T-helper 1 cell treated with Interleukin-12 subunit alpha and Interleukin-12 subunit beta and Interleukin-4 antibody, amounts not matched to agents 30 μg/mL and 1 μg/mL, for 36 hours (primary cell): ENCODE data around the gene GP9.

Source experiments
- H3K27ac Mint-ChIP-seq: one replicate; pipeline ENCODE4 v1.8.0; 2021; ENCODE audit warnings: mild to moderate bottlenecking, mixed read lengths
- H3K27me3 Mint-ChIP-seq: one replicate; pipeline ENCODE4 v1.8.0; 2021; ENCODE audit warnings: low read depth, mixed read lengths
- H3K36me3 Mint-ChIP-seq: one replicate; pipeline ENCODE4 v1.8.0; 2021; ENCODE audit warnings: low read depth, mixed read lengths
- H3K4me1 Mint-ChIP-seq: one replicate; pipeline ENCODE4 v1.8.0; 2021; ENCODE audit warnings: low read depth, mixed read lengths
- H3K4me3 Mint-ChIP-seq: one replicate; pipeline ENCODE4 v1.8.0; 2021; ENCODE audit warnings: mild to moderate bottlenecking, moderate library complexity, mixed read lengths
- H3K9me3 Mint-ChIP-seq: one replicate; pipeline ENCODE4 v1.8.0; 2021; ENCODE audit warnings: mixed read lengths

GP9 gene

GRCh38 chr3:129050556-129051295, 9.9 kb upstream of the GP9 start:
- Mint-ChIP-seq H3K36me3 (peaks cover 6% of the 10 kb centered on the region), H3K4me3 (no peak overlapping the region), H3K4me1 (peaks cover 6% of the 10 kb centered on the region), H3K27me3 (peaks cover 10% of the 10 kb centered on the region), H3K9me3 (peaks cover 7% of the 10 kb centered on the region), H3K27ac (no peak overlapping the region)

DNA sequence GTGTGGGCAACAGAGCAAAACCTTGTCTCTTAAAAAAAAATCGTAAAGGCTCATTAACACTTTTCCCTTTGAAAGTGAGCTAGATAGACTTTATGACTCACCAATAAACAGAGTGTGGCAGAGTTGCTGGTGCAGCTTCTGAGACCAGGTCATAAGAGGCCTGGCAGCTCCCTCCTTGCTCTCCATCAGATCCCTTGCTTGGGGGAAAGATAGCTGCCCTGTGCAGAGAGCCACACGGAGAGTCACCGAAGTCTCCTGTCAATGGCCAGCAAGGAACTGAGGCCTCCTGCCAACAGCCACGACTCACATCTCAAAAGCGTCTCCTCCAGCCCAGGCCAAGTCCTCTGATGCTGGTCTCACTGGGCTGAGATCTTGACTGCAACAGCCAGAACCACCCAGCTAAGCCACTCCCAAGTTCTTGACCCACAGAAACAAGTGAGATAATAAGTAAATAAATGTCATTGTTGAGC, 8.7 kb upstream of the GP9 start:
- H3K36me3 Mint-ChIP-seq, result peaks cover 6% of the 10 kb centered on the region
- H3K4me3 Mint-ChIP-seq, result no peak overlapping the region
- peaks cover 15% of the 10 kb centered on the region for H3K27me3 Mint-ChIP-seq
- peaks cover 6% of the 10 kb centered on the region for H3K4me1 Mint-ChIP-seq
- H3K9me3 Mint-ChIP-seq, result peaks cover 7% of the 10 kb centered on the region
- H3K27ac Mint-ChIP-seq, result no peak overlapping the region

DNA sequence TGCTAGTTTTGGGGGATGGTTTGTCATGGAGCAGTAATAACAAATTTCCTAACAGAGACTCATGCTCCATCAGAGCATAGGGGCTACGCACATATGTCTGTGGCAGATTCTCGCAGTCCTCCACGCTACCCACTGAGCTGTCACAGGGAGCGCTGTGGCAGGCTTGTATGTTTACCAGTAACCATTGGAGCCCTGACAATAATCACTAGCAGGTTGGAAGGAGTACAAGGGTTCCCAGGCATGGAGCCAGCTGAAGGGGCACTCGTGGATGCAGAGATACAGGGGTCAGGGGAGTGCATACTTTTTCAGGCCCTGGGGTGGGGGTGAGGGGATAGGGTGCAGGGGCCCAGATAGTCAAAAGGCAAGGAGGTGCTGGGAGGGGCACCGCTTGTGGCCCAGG, 7.9 kb upstream of the GP9 start:
- Mint-ChIP-seq H3K27ac (no peak overlapping the region), H3K9me3 (peaks cover 7% of the 10 kb centered on the region), H3K27me3 (peaks cover 23% of the 10 kb centered on the region), H3K4me1 (peaks cover 9% of the 10 kb centered on the region), H3K4me3 (no peak overlapping the region), H3K36me3 (peaks cover 6% of the 10 kb centered on the region)

GRCh38 chr3:129054605-129055104, 5.9 kb upstream of the GP9 start:
- peaks cover 13% of the 10 kb centered on the region for H3K27me3 Mint-ChIP-seq
- H3K9me3 Mint-ChIP-seq, result no peaks in the 10 kb centered on the region
- no peak overlapping the region for H3K4me3 Mint-ChIP-seq
- H3K4me1 Mint-ChIP-seq, result peaks cover 9% of the 10 kb centered on the region
- no peak overlapping the region for H3K27ac Mint-ChIP-seq
- no peaks in the 10 kb centered on the region for H3K36me3 Mint-ChIP-seq

DNA sequence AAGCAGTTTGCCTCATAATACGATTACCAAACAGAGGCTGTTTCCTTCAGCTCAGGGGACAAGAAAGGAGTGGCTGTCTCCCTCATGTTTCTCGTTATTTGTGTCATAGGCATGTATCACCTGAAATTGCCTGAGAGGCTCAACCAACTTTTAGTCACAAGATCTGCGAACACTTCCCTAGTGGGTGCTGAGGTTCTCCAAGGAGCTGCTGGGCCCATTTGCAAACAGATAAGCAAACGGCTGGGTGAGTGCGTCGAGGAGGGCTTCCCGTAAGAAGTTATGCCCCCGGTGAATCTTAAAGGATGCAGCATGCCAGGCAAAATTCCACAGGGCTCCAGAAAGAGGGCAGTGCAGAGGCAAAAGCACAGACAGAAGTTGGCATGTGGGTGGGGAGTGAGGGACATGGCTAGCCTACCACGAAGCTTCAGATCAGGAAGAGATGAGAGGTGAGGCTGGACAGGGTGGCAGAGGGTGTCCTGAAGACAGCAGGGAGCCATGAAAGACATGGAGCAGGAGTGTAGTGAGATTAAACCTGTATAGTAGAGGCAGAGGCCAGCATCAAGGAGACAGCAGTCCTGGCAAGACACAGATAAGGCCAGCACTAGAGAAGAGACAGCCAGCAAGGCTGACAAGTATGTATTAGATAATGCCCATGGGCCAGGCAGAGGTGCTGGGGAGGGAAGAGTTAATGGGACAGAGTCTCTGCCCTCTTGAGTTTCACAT, 4.0 kb upstream of the GP9 start:
- no peaks in the 10 kb centered on the region for H3K9me3 Mint-ChIP-seq
- H3K36me3 Mint-ChIP-seq, result no peaks in the 10 kb centered on the region
- H3K27me3 Mint-ChIP-seq, result peaks cover 13% of the 10 kb centered on the region
- H3K4me3 Mint-ChIP-seq, result no peak overlapping the region
- no peak overlapping the region for H3K27ac Mint-ChIP-seq
- H3K4me1 Mint-ChIP-seq, result peaks cover 9% of the 10 kb centered on the region

DNA sequence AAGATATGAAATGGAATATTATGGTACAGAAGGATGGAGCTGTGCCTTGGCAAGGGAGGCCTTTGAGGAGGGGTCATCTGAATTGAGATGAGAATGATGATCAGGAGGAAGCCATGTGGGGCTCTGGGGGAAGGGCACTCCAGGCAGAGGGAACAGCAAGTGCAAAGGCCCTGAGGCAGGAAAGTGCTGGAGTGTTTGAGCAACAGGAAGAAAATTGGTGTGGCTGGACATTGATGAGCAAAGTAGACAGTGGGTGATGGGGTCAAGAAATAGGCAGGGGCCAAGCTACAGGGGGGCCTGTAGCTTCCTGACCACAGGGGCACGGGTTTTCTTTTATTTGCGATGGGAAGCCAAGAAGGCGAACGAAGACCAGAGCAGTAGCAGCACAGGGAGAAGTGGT, 3.3 kb upstream of the GP9 start:
- Mint-ChIP-seq H3K4me3 (no peak overlapping the region), H3K4me1 (peaks cover 9% of the 10 kb centered on the region), H3K27ac (no peak overlapping the region), H3K9me3 (no peaks in the 10 kb centered on the region), H3K27me3 (peaks cover 13% of the 10 kb centered on the region), H3K36me3 (no peaks in the 10 kb centered on the region)

- no peak overlapping the region for H3K27ac Mint-ChIP-seq
- H3K9me3 Mint-ChIP-seq, result no peaks in the 10 kb centered on the region
- no peaks in the 10 kb centered on the region for H3K36me3 Mint-ChIP-seq
- peaks cover 4% of the 10 kb centered on the region for H3K4me1 Mint-ChIP-seq
- no peak overlapping the region for H3K4me3 Mint-ChIP-seq
- peaks cover 13% of the 10 kb centered on the region for H3K27me3 Mint-ChIP-seq
Observed at GRCh38 chr3:129058441-129059200, 2.0 kb upstream of the GP9 start.

DNA sequence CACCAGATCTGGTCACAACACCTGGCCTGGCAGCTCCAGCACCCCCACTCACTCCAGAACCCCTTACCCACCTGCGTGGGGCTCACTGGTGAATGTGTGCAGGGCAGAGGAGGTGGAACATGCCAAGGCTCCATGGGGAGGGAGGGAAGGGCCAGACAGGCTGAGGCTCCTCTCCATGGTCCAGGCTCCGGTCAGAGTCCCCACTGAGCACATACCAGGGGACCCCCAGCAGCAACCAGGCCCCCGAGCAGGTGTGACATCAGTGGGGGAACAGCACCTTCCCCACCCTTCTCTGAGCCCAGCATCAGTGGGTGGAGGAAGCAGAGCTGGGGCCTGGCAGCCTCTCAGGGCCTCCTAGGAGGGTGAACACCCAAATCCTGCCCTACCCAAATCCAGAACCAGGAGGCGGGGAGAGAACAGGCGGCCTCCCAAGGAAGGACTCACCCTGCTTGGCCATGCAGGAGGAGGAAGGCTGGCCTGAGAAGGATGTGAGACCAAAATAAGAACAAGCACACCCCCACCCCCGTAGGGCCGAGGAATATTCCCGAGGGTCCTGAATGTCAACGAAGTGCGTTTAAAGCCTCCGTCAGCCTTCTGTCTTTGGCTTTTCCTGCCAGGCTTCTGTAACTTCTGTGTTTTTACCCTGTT, 1.1 kb upstream of the GP9 start:
- no peaks in the 10 kb centered on the region for H3K36me3 Mint-ChIP-seq
- peaks cover 3% of the 10 kb centered on the region for H3K4me1 Mint-ChIP-seq
- no peak overlapping the region for H3K27ac Mint-ChIP-seq
- H3K4me3 Mint-ChIP-seq, result no peak overlapping the region
- H3K9me3 Mint-ChIP-seq, result no peaks in the 10 kb centered on the region
- peaks cover 13% of the 10 kb centered on the region for H3K27me3 Mint-ChIP-seq

- H3K27ac Mint-ChIP-seq, result no peak overlapping the region
- H3K27me3 Mint-ChIP-seq, result peaks cover 13% of the 10 kb centered on the region
- H3K36me3 Mint-ChIP-seq, result no peaks in the 10 kb centered on the region
- H3K9me3 Mint-ChIP-seq, result no peaks in the 10 kb centered on the region
- peaks cover 3% of the 10 kb centered on the region for H3K4me1 Mint-ChIP-seq
- no peak overlapping the region for H3K4me3 Mint-ChIP-seq
Observed at GRCh38 chr3:129061023-129061887, 676 bp downstream of the GP9 start.

GRCh38 chr3:129061888-129062834, 1.6 kb downstream of the GP9 start:
- Mint-ChIP-seq H3K27ac (no peak overlapping the region), H3K9me3 (no peaks in the 10 kb centered on the region), H3K27me3 (peaks cover 6% of the 10 kb centered on the region), H3K4me3 (no peak overlapping the region), H3K4me1 (peaks cover 2% of the 10 kb centered on the region), H3K36me3 (no peaks in the 10 kb centered on the region)

DNA sequence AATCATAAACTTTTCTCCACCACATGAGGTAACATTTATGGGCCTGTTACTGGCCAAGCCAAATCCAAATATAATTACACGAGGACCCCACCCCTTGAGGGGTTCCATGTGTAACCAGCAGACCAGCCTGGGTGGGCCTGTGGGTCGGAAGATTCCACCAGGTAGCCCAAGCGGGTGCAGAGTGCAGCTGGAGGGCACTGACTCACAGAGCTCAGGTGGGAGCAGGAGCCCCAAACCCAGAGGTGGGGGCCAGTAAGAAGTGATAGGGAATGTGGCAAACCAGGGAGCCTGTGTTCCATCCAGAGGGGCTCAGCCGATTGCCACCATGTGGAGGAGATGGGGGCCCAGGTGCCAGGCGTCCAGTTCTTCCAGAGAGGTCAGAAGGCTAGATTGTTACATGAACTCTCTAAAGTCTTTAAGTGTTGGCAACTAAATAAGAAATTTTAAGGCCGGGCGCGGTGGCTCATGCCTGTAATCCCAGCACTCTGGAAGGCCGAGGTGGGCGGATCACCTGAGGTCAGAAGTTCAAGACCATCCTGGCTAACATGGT, 2.6 kb downstream of the GP9 start:
- H3K4me1 Mint-ChIP-seq, result peaks cover 3% of the 10 kb centered on the region
- no peak overlapping the region for H3K4me3 Mint-ChIP-seq
- no peaks in the 10 kb centered on the region for H3K36me3 Mint-ChIP-seq
- peaks cover 4% of the 10 kb centered on the region for H3K27me3 Mint-ChIP-seq
- no peak overlapping the region for H3K27ac Mint-ChIP-seq
- H3K9me3 Mint-ChIP-seq, result peaks cover 5% of the 10 kb centered on the region

GRCh38 chr3:129063841-129064482, 3.4 kb downstream of the GP9 start:
- H3K27me3 Mint-ChIP-seq, result peaks cover 4% of the 10 kb centered on the region
- H3K36me3 Mint-ChIP-seq, result no peaks in the 10 kb centered on the region
- no peak overlapping the region for H3K4me3 Mint-ChIP-seq
- H3K9me3 Mint-ChIP-seq, result peaks cover 5% of the 10 kb centered on the region
- H3K27ac Mint-ChIP-seq, result no peak overlapping the region
- peaks cover 3% of the 10 kb centered on the region for H3K4me1 Mint-ChIP-seq
